Measurements from ENCODE around the gene PDSS2. TPM values are rescaled to one million over a fixed set of nuclear protein-coding genes. Genes with fewer than 3 reads are reported as not detected.
"Not testable (repeated sequence)": the region's sequence is repeated elsewhere in the genome, so short reads cannot be mapped to it uniquely, and the experiment has no call there.

The PDSS2 gene
- total RNA-seq, 1 experiment from 2014 or later: 16.3 TPM

GRCh38 chr6:107123501-107123900, 335.9 kb downstream of the PDSS2 start:
- Histone ChIP-seq H3K36me3 (ENCODE audit: insufficient read depth, low read length) (no peaks in the 10 kb centered on the region), H3K79me2 (ENCODE audit: low read length) (no peaks in the 10 kb centered on the region), H3K27ac (ENCODE audit: low read length) (no peak overlapping the region), H3K9ac (ENCODE audit: low read length) (no peak overlapping the region), H3K4me2 (ENCODE audit: low read depth, low read length, poor library complexity, severe bottlenecking) (no peak overlapping the region), H2AFZ (ENCODE audit: low read length) (no peak overlapping the region), H3K9me3 (ENCODE audit: low read length) (no peaks in the 10 kb centered on the region), H3K9me2 (replicated peaks; ENCODE audit: insufficient read depth, low read length) (no peaks in the 10 kb centered on the region), H4K20me1 (ENCODE audit: insufficient read depth, low read depth, low read length) (no peaks in the 10 kb centered on the region), H3K4me3 (ENCODE audit: low read length) (no peak overlapping the region), H3K4me1 (ENCODE audit: low read length) (peaks cover 26% of the 10 kb centered on the region), H3K27me3 (ENCODE audit: low read length) (no peaks in the 10 kb centered on the region)
- no peak for DNase-seq

GRCh38 chr6:107122748-107123147, 336.6 kb downstream of the PDSS2 start:
- no peak overlapping the region for H3K27ac ChIP-seq (ENCODE audit: low read length)

GRCh38 chr6:107121964-107122495, 337.3 kb downstream of the PDSS2 start:
- no peaks in the 10 kb centered on the region for H3K9me2 ChIP-seq (replicated peaks; ENCODE audit: insufficient read depth, low read length)
- H3K9me3 ChIP-seq (ENCODE audit: low read length): no peaks in the 10 kb centered on the region
- no peak for DNase-seq
- H3K79me2 ChIP-seq (ENCODE audit: low read length): no peaks in the 10 kb centered on the region
- no peak overlapping the region for H3K4me3 ChIP-seq (ENCODE audit: low read length)
- H3K9ac ChIP-seq (ENCODE audit: low read length): no peak overlapping the region
- H3K27me3 ChIP-seq (ENCODE audit: low read length): no peaks in the 10 kb centered on the region
- no peak overlapping the region for H3K27ac ChIP-seq (ENCODE audit: low read length)
- H3K4me1 ChIP-seq (ENCODE audit: low read length): peaks cover 39% of the 10 kb centered on the region
- H3K36me3 ChIP-seq (ENCODE audit: insufficient read depth, low read length): no peaks in the 10 kb centered on the region
- no peaks in the 10 kb centered on the region for H4K20me1 ChIP-seq (ENCODE audit: insufficient read depth, low read depth, low read length)
- H3K4me2 ChIP-seq (ENCODE audit: low read depth, low read length, poor library complexity, severe bottlenecking): no peak overlapping the region
- no peak overlapping the region for H2AFZ ChIP-seq (ENCODE audit: low read length)

More at GRCh38 chr6:107122748-107123147, 336.6 kb downstream of the PDSS2 start:
- no peak for DNase-seq
- no peak overlapping the region for H3K9ac ChIP-seq (ENCODE audit: low read length)
- no peaks in the 10 kb centered on the region for H3K79me2 ChIP-seq (ENCODE audit: low read length)
- H3K36me3 ChIP-seq (ENCODE audit: insufficient read depth, low read length): no peaks in the 10 kb centered on the region
- H3K9me2 ChIP-seq (replicated peaks; ENCODE audit: insufficient read depth, low read length): no peaks in the 10 kb centered on the region
- H3K9me3 ChIP-seq (ENCODE audit: low read length): no peaks in the 10 kb centered on the region
- H4K20me1 ChIP-seq (ENCODE audit: insufficient read depth, low read depth, low read length): no peaks in the 10 kb centered on the region
- H3K4me2 ChIP-seq (ENCODE audit: low read depth, low read length, poor library complexity, severe bottlenecking): no peak overlapping the region
- peaks cover 32% of the 10 kb centered on the region for H3K4me1 ChIP-seq (ENCODE audit: low read length)
- no peak overlapping the region for H2AFZ ChIP-seq (ENCODE audit: low read length)
- H3K27me3 ChIP-seq (ENCODE audit: low read length): no peaks in the 10 kb centered on the region
- H3K4me3 ChIP-seq (ENCODE audit: low read length): no peak overlapping the region

GRCh38 chr6:107121266-107121665, 338.1 kb downstream of the PDSS2 start:
- Histone ChIP-seq H3K79me2 (ENCODE audit: low read length) (no peaks in the 10 kb centered on the region), H3K9ac (ENCODE audit: low read length) (no peak overlapping the region), H3K9me2 (replicated peaks; ENCODE audit: insufficient read depth, low read length) (no peaks in the 10 kb centered on the region), H3K27me3 (ENCODE audit: low read length) (no peaks in the 10 kb centered on the region), H3K9me3 (ENCODE audit: low read length) (no peaks in the 10 kb centered on the region), H3K4me3 (ENCODE audit: low read length) (no peak overlapping the region), H3K4me2 (ENCODE audit: low read depth, low read length, poor library complexity, severe bottlenecking) (no peak overlapping the region), H3K36me3 (ENCODE audit: insufficient read depth, low read length) (no peaks in the 10 kb centered on the region), H3K27ac (ENCODE audit: low read length) (no peak overlapping the region), H3K4me1 (ENCODE audit: low read length) (peaks cover 47% of the 10 kb centered on the region), H2AFZ (ENCODE audit: low read length) (no peak overlapping the region), H4K20me1 (ENCODE audit: insufficient read depth, low read depth, low read length) (no peaks in the 10 kb centered on the region)
- peak; percentile 14 for DNase-seq

- H3K9me3 ChIP-seq (ENCODE audit: low read length): no peaks in the 10 kb centered on the region
- H3K9ac ChIP-seq (ENCODE audit: low read length): no peak overlapping the region
- no peaks in the 10 kb centered on the region for H3K9me2 ChIP-seq (replicated peaks; ENCODE audit: insufficient read depth, low read length)
- H3K36me3 ChIP-seq (ENCODE audit: insufficient read depth, low read length): no peaks in the 10 kb centered on the region
- H4K20me1 ChIP-seq (ENCODE audit: insufficient read depth, low read depth, low read length): no peaks in the 10 kb centered on the region
- no peaks in the 10 kb centered on the region for H3K79me2 ChIP-seq (ENCODE audit: low read length)
- no peaks in the 10 kb centered on the region for H3K27me3 ChIP-seq (ENCODE audit: low read length)
- peaks cover 48% of the 10 kb centered on the region for H3K4me1 ChIP-seq (ENCODE audit: low read length)
- H3K27ac ChIP-seq (ENCODE audit: low read length): no peak overlapping the region
- no peak overlapping the region for H3K4me3 ChIP-seq (ENCODE audit: low read length)
- H3K4me2 ChIP-seq (ENCODE audit: low read depth, low read length, poor library complexity, severe bottlenecking): no peak overlapping the region
- DNase-seq: no peak
- H2AFZ ChIP-seq (ENCODE audit: low read length): no peak overlapping the region
These were observed 339.0 kb downstream of the PDSS2 start for GRCh38 chr6:107120404-107120803.

- Histone ChIP-seq H3K27ac (ENCODE audit: low read length) (no peak overlapping the region), H3K4me2 (ENCODE audit: low read depth, low read length, poor library complexity, severe bottlenecking) (no peak overlapping the region), H3K4me1 (ENCODE audit: low read length) (peaks cover 38% of the 10 kb centered on the region), H4K20me1 (ENCODE audit: insufficient read depth, low read depth, low read length) (no peaks in the 10 kb centered on the region), H3K9ac (ENCODE audit: low read length) (no peak overlapping the region), H3K27me3 (ENCODE audit: low read length) (no peaks in the 10 kb centered on the region), H2AFZ (ENCODE audit: low read length) (no peak overlapping the region), H3K4me3 (ENCODE audit: low read length) (no peak overlapping the region), H3K36me3 (ENCODE audit: insufficient read depth, low read length) (no peaks in the 10 kb centered on the region), H3K9me2 (replicated peaks; ENCODE audit: insufficient read depth, low read length) (no peaks in the 10 kb centered on the region), H3K79me2 (ENCODE audit: low read length) (peaks cover under 1% of the 10 kb centered on the region), H3K9me3 (ENCODE audit: low read length) (no peaks in the 10 kb centered on the region)
- DNase-seq: peak; percentile 59
These were observed 340.4 kb downstream of the PDSS2 start for GRCh38 chr6:107118976-107119375.

GRCh38 chr6:107118540-107118939, 340.8 kb downstream of the PDSS2 start:
- not testable (repeated sequence) for H3K9me2 ChIP-seq (replicated peaks; ENCODE audit: insufficient read depth, low read length); DNase-seq; H3K79me2 ChIP-seq (ENCODE audit: low read length); H4K20me1 ChIP-seq (ENCODE audit: insufficient read depth, low read depth, low read length); H3K27ac ChIP-seq (ENCODE audit: low read length); H3K9me3 ChIP-seq (ENCODE audit: low read length); H3K36me3 ChIP-seq (ENCODE audit: insufficient read depth, low read length); H3K9ac ChIP-seq (ENCODE audit: low read length); H3K4me3 ChIP-seq (ENCODE audit: low read length); H3K4me2 ChIP-seq (ENCODE audit: low read depth, low read length, poor library complexity, severe bottlenecking); H3K27me3 ChIP-seq (ENCODE audit: low read length); H2AFZ ChIP-seq (ENCODE audit: low read length)
- H3K4me1 ChIP-seq (ENCODE audit: low read length): peaks cover 42% of the 10 kb centered on the region

- Histone ChIP-seq H3K79me2 (ENCODE audit: low read length) (peaks cover 21% of the 10 kb centered on the region), H3K9me2 (replicated peaks; ENCODE audit: insufficient read depth, low read length) (no peaks in the 10 kb centered on the region), H3K9me3 (ENCODE audit: low read length) (no peaks in the 10 kb centered on the region), H2AFZ (ENCODE audit: low read length) (no peak overlapping the region), H3K9ac (ENCODE audit: low read length) (peak overlapping the region; percentile 47), H3K4me1 (ENCODE audit: low read length) (peaks cover 48% of the 10 kb centered on the region), H4K20me1 (ENCODE audit: insufficient read depth, low read depth, low read length) (no peaks in the 10 kb centered on the region), H3K4me2 (ENCODE audit: low read depth, low read length, poor library complexity, severe bottlenecking) (peak overlapping the region; percentile 80), H3K27ac (ENCODE audit: low read length) (peak overlapping the region; percentile 95), H3K27me3 (ENCODE audit: low read length) (no peaks in the 10 kb centered on the region), H3K36me3 (ENCODE audit: insufficient read depth, low read length) (no peaks in the 10 kb centered on the region), H3K4me3 (ENCODE audit: low read length) (peak overlapping the region; percentile 80)
- DNase-seq: no peak
These were observed 342.4 kb downstream of the PDSS2 start for GRCh38 chr6:107116931-107117330.
